Breast epithelium (tissue), 3 donors: Measurements from ENCODE around the gene STXBP1.

Experiments
- CTCF ChIP-seq, 3 donors: fragments of 450-650 bp; IDR thresholded peaks; one replicate each; pipeline ENCODE4 v1.5.1; 2016 to 2017; ENCODE audit warnings: antibody characterized with exemption in 3 of 3, mild to moderate bottlenecking in 3 of 3, moderate library complexity in 3 of 3
- POLR2A ChIP-seq: fragments of 450-650 bp; IDR thresholded peaks from one replicate; pipeline ENCODE4 v1.6.1; 2016; ENCODE audit warnings: antibody characterized with exemption, mild to moderate bottlenecking, moderate library complexity

GRCh38 chr9:127703289-127703946 is 91.3 kb downstream of the STXBP1 start:
- TF ChIP-seq POLR2A = no peak
- no peak for TF ChIP-seq CTCF (IDR thresholded peaks at IDR 0.05)
